SK-N-SH treated with all-trans-retinoic acid at 6 μM for 48 hours (cell line): Measurements from ENCODE around the gene R3HDM2.

Experiments
- TCF4 ChIP-seq: fragments of 250-450 bp; sonication (Bioruptor Pico); IDR thresholded peaks from 2 replicates; pipeline ENCODE4 v1.8.0; 2021; ENCODE audit warnings: mild to moderate bottlenecking, moderate library complexity, borderline replicate concordance
- ZFP30 ChIP-seq: fragments of 450-650 bp; formaldehyde crosslinking; IDR thresholded peaks from 2 replicates; pipeline ENCODE4 v1.5.0; 2022; ENCODE audit warnings: mild to moderate bottlenecking, moderate library complexity
- ZNF70 ChIP-seq: fragments of 450-650 bp; formaldehyde crosslinking; IDR thresholded peaks from 2 replicates; pipeline ENCODE4 v1.5.0; 2020; ENCODE audit warnings: mild to moderate bottlenecking, moderate library complexity

DNA sequence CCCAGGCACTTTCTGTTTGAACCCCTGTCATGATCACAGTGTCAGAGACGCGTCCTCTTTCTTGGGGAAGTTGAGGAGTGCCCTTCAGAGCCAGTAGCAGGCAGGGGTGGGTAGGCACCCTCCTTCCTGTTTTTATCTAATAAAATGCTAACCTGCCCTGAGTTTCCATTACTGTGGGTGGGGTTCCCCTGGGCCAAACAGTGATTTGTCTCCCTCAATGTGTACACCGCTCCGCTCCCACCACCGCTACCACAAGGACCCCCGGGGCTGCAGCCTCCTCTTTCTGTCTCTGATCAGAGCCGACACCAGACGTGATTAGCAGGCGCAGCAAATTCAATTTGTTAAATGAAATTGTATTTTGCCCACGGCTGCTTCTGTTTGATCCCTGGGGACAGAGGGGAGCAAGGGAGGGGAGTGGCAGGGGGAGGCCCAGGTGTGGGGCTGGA is 196.2 kb downstream of the R3HDM2 start:
- TF ChIP-seq ZNF70 (CRISPR knock-in tag) (no peak), ZFP30 (no peak), TCF4 (no peak)
